OCI-LY3 (cell line): ENCODE results near the gene C10orf90.

Experiments used
- H2AFZ ChIP-seq: fragments of 200-600, 300-600 bp; shearing (Covaris generic); 2 replicates; pipeline ENCODE4 v1.6.0; 2014; ENCODE audit warnings: antibody characterized with exemption, low read depth, low read length
- H3K27ac ChIP-seq: fragments of 200-600, 300-600 bp; sonication (generic); 2 replicates; pipeline ENCODE4 v1.5.1; 2014; ENCODE audit warnings: mild to moderate bottlenecking, low read length, moderate library complexity, mixed read lengths
- H3K27me3 ChIP-seq: fragments of 200-600, 300-600 bp; sonication (generic); 2 replicates; pipeline ENCODE4 v1.6.1; 2014; ENCODE audit warnings: low read depth, low read length, mixed read lengths
- H3K36me3 ChIP-seq: fragments of 200-600, 300-600 bp; sonication (generic); replicated peaks from 2 replicates; pipeline ENCODE3; 2014; ENCODE audit warnings: low read depth, low read length, mixed read lengths
- H3K4me1 ChIP-seq: fragments of 300-600, 200-600 bp; sonication (generic); 2 replicates; pipeline ENCODE4 v1.6.1; 2014; ENCODE audit warnings: low read length, mixed read lengths
- H3K4me2 ChIP-seq: fragments of 200-600, 300-600 bp; sonication (generic); 2 replicates; pipeline ENCODE4 v1.6.1; 2014; ENCODE audit warnings: low read length, mixed read lengths
- H3K4me3 ChIP-seq: fragments of 300-600, 200-600 bp; sonication (generic); 2 replicates; pipeline ENCODE4 v1.5.1; 2014; ENCODE audit warnings: antibody characterized with exemption, mild to moderate bottlenecking, low read length, moderate library complexity
- H3K79me2 ChIP-seq: fragments of 300-600, 200-600 bp; shearing (Covaris generic); 2 replicates; pipeline ENCODE4 v1.6.1; 2014; ENCODE audit warnings: mild to moderate bottlenecking, low read length, mixed read lengths
- H3K9ac ChIP-seq: fragments of 300-600, 200-600 bp; shearing (Covaris generic); 2 replicates; pipeline ENCODE4 v1.6.0; 2014; ENCODE audit warnings: mild to moderate bottlenecking, low read length, moderate library complexity
- H3K9me3 ChIP-seq: fragments of 200-600, 300-600 bp; shearing (Covaris generic); 2 replicates; pipeline ENCODE4 v1.6.1; 2014; ENCODE audit warnings: low read length, mixed read lengths; ENCODE audit not compliant: insufficient read depth
- H4K20me1 ChIP-seq: fragments of 200-600, 300-600 bp; sonication (generic); 2 replicates; pipeline ENCODE4 v1.6.1; 2016; ENCODE audit warnings: low read length, mixed read lengths; ENCODE audit not compliant: insufficient read depth
- CTCF ChIP-seq: fragments of 200-600, 300-600 bp; sonication (generic); IDR thresholded peaks from 2 replicates; pipeline ENCODE4 v1.5.1; 2014; ENCODE audit warnings: antibody characterized with exemption, low read length, low read depth
- EZH2phosphoT487 ChIP-seq: fragments of 200-600 bp; shearing (Covaris generic); IDR thresholded peaks from 2 replicates; pipeline ENCODE4 v1.6.1; 2018; ENCODE audit warnings: antibody characterized with exemption, mixed run types, low read depth

C10orf90 gene

GRCh38 chr10:126705951-126706565 lies 35.6 kb upstream of the C10orf90 start:
- Histone ChIP-seq H3K9ac (no peak overlapping the region), H2AFZ (no peak overlapping the region), H3K9me3 (no peaks in the 10 kb centered on the region), H3K4me2 (no peak overlapping the region), H3K4me1 (no peaks in the 10 kb centered on the region), H3K27me3 (no peaks in the 10 kb centered on the region), H4K20me1 (no peaks in the 10 kb centered on the region), H3K27ac (no peak overlapping the region), H3K79me2 (no peaks in the 10 kb centered on the region), H3K4me3 (no peak overlapping the region), H3K36me3 (no peaks in the 10 kb centered on the region)
- no peak for TF ChIP-seq EZH2phosphoT487

GRCh38 chr10:126705131-126705530 lies 34.6 kb upstream of the C10orf90 start:
- no peaks in the 10 kb centered on the region for H3K27me3 ChIP-seq
- H3K79me2 ChIP-seq, result no peaks in the 10 kb centered on the region
- H3K4me2 ChIP-seq, result no peak overlapping the region
- no peak overlapping the region for H3K27ac ChIP-seq
- no peaks in the 10 kb centered on the region for H3K9me3 ChIP-seq
- H4K20me1 ChIP-seq, result no peaks in the 10 kb centered on the region
- H3K4me3 ChIP-seq, result no peak overlapping the region
- no peaks in the 10 kb centered on the region for H3K4me1 ChIP-seq
- H2AFZ ChIP-seq, result no peak overlapping the region
- no peaks in the 10 kb centered on the region for H3K36me3 ChIP-seq
- no peak for TF ChIP-seq CTCF
- no peak for TF ChIP-seq EZH2phosphoT487
- no peak overlapping the region for H3K9ac ChIP-seq

GRCh38 chr10:126704649-126705048 lies 34.2 kb upstream of the C10orf90 start:
- H3K4me2 ChIP-seq, result no peak overlapping the region
- no peaks in the 10 kb centered on the region for H3K36me3 ChIP-seq
- H4K20me1 ChIP-seq, result no peaks in the 10 kb centered on the region
- no peak overlapping the region for H3K4me3 ChIP-seq
- TF ChIP-seq EZH2phosphoT487 (no peak), CTCF (no peak)
- H3K27ac ChIP-seq, result no peak overlapping the region
- no peak overlapping the region for H3K9ac ChIP-seq
- H3K9me3 ChIP-seq, result no peaks in the 10 kb centered on the region
- no peaks in the 10 kb centered on the region for H3K79me2 ChIP-seq
- no peaks in the 10 kb centered on the region for H3K27me3 ChIP-seq
- H2AFZ ChIP-seq, result no peak overlapping the region
- no peaks in the 10 kb centered on the region for H3K4me1 ChIP-seq

GRCh38 chr10:126702181-126702580 lies 31.7 kb upstream of the C10orf90 start:
- Histone ChIP-seq H2AFZ (no peak overlapping the region), H3K4me2 (no peak overlapping the region), H3K79me2 (no peaks in the 10 kb centered on the region), H3K9me3 (no peaks in the 10 kb centered on the region), H3K9ac (no peak overlapping the region), H3K27me3 (no peaks in the 10 kb centered on the region), H3K36me3 (no peaks in the 10 kb centered on the region), H3K27ac (no peak overlapping the region), H3K4me1 (no peaks in the 10 kb centered on the region), H3K4me3 (no peak overlapping the region), H4K20me1 (no peaks in the 10 kb centered on the region)
- TF ChIP-seq CTCF, result no peak
- TF ChIP-seq EZH2phosphoT487, result no peak

GRCh38 chr10:126701526-126701925 lies 31.0 kb upstream of the C10orf90 start:
- H3K4me1 ChIP-seq, result no peaks in the 10 kb centered on the region
- H3K79me2 ChIP-seq, result no peaks in the 10 kb centered on the region
- no peaks in the 10 kb centered on the region for H3K9me3 ChIP-seq
- no peak overlapping the region for H3K4me3 ChIP-seq
- no peaks in the 10 kb centered on the region for H4K20me1 ChIP-seq
- no peak for TF ChIP-seq EZH2phosphoT487
- TF ChIP-seq CTCF, result no peak
- no peak overlapping the region for H3K9ac ChIP-seq
- H3K27ac ChIP-seq, result no peak overlapping the region
- no peak overlapping the region for H2AFZ ChIP-seq
- no peaks in the 10 kb centered on the region for H3K27me3 ChIP-seq
- H3K36me3 ChIP-seq, result no peaks in the 10 kb centered on the region
- no peak overlapping the region for H3K4me2 ChIP-seq
